22Rv1 (cell line): Measurements from ENCODE around the gene ACOX3.

ENCODE experiments used
- H3K27ac ChIP-seq: fragments of 450-650 bp; 2 replicates; pipeline ENCODE4 v1.5.1; 2017
- ZFX ChIP-seq: fragments of 450-650 bp; IDR thresholded peaks from 2 replicates; pipeline ENCODE4 v1.6.1; 2017; ENCODE audit warnings: antibody characterized with exemption, borderline replicate concordance
- TF ChIP-seq, protein P1 (sequence below): fragments of 450-650 bp; IDR thresholded peaks from 2 replicates; pipeline ENCODE4 v1.5.1; 2017; ENCODE audit warnings: mild to moderate bottlenecking

The ACOX3 gene

DNA sequence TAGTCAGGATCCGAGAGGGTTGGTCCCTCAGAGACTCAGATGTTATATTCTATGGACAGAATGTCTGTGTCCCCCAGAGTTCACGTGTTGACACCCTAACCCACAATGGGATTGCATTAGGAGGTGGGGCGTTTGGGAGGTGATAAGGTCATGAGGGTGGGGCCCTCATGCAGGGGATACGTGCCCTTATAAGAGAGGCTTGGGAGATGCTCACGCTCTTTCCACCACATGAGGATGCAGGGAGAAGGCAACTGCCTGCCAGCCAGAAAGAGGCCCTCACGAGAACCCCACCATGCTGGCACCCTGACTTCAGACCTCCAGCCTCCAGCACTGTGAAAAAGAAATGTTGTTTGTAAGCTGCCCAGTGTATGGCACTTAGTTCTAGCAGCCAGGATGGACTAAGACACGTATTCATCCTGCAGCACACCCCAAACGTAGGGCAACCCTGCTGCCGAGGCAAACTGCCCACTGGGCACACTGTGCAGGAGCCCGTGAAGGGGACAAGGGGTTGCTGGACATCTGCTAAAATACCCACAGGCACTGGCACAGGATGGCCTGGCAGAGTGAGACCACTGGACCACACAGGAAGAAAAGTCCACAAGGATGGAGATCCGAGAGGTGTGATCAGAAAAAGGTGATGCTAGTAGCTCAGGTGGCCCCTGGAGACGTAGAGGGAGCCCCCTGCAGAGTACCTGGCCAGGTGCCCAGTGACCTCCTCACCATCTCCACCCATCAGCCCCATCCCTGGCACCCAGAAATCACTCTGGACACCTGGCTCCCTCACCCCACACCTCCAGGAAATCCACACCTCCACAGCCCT, 108.3 kb downstream of the ACOX3 start:
- TF ChIP-seq, protein P1, sequence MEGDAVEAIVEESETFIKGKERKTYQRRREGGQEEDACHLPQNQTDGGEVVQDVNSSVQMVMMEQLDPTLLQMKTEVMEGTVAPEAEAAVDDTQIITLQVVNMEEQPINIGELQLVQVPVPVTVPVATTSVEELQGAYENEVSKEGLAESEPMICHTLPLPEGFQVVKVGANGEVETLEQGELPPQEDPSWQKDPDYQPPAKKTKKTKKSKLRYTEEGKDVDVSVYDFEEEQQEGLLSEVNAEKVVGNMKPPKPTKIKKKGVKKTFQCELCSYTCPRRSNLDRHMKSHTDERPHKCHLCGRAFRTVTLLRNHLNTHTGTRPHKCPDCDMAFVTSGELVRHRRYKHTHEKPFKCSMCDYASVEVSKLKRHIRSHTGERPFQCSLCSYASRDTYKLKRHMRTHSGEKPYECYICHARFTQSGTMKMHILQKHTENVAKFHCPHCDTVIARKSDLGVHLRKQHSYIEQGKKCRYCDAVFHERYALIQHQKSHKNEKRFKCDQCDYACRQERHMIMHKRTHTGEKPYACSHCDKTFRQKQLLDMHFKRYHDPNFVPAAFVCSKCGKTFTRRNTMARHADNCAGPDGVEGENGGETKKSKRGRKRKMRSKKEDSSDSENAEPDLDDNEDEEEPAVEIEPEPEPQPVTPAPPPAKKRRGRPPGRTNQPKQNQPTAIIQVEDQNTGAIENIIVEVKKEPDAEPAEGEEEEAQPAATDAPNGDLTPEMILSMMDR: no peak
- no peak for TF ChIP-seq ZFX

GRCh38 chr4:8331575-8331955, 109.0 kb downstream of the ACOX3 start:
- TF ChIP-seq, protein P1: no peak
- no peak for TF ChIP-seq ZFX
- H3K27ac ChIP-seq: no peak overlapping the region

More for the DNA sequence above, 108.3 kb downstream of the ACOX3 start:
- no peak overlapping the region for H3K27ac ChIP-seq

DNA sequence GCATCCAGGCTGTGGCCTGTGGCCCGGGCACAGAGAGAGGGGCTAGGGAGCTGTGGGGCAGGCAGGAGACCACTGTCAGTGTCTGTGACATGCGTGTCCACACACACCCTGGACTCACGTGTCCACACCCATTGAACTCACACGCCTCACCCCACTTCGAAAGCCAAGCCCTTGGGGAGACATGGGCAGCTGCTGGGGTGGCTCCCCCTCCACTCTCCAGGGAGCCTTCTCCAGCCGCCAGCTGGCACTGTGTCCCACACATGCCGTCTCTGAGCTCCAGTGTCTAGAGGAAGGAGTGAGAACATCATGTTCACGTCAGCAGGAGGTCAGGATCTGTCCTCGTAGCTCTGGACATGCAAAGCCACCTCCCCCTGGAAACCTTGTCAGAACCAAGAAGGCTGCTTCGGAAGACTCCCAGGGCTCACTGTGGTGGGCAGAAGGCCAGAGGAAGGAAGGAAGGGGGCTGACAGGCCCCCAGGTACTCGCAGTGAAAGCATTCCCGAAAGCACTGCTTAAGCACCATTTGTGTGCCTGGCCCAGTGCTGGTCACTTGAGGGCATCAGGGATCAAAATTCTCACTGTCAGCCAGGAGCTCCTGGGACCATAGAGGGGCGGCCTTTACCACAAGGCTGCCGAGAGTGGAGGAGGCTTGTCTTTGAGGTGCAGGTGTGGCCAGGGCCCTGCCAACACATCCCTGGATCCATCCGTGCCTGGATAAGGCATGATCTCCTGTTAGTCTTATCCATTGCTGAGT, 109.5 kb downstream of the ACOX3 start:
- TF ChIP-seq, protein P1: no peak
- TF ChIP-seq ZFX: no peak
- H3K27ac ChIP-seq: no peak overlapping the region

DNA sequence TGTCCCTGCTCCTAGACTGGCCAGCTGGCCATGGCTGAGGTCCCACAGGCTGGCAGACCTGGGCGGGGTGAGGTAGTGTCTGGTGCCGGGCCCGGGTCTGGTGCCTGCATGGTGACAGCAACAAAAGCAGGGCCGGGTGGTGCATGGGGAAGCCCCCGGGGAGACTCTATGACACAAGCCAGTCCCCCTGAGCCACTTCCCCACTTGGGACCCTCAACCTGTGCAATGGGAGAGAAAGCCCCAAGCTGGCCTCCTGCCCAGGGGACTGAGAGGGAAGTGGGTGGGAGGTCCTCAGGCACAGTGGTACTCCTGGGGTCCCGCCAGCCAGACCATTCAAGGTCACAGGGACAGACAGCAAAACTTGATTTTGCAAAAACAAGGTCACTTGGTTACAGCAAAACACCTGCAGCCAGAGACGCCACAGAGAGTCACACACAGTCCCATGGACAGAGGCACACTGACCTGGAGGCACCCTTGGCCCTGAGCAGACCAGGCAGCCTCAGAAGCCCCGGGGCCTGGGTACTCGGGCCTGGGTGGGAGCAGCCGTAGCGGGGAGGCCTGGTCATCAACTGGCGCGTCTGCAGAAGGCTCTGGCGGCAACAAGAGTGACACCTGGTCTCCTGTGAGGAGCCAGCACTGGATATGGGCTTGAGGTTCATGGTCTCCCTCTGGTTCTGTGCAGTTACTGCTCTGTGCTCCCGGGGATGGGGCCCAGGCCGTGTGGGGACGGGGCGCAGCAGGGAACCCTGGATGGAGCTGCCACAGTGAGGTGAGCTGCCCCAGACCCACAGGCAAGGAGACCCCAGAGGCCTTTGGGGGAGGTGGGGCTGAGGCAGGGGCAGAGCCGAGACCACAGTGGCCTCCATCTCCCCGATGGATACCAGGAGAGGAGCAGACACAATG, 110.4 kb downstream of the ACOX3 start:
- no peak overlapping the region for H3K27ac ChIP-seq
- no peak for TF ChIP-seq ZFX
- TF ChIP-seq, protein P1: no peak

GRCh38 chr4:8329560-8329858, 111.0 kb downstream of the ACOX3 start:
- no peak for TF ChIP-seq ZFX
- TF ChIP-seq, protein P1: no peak
- H3K27ac ChIP-seq: no peak overlapping the region

DNA sequence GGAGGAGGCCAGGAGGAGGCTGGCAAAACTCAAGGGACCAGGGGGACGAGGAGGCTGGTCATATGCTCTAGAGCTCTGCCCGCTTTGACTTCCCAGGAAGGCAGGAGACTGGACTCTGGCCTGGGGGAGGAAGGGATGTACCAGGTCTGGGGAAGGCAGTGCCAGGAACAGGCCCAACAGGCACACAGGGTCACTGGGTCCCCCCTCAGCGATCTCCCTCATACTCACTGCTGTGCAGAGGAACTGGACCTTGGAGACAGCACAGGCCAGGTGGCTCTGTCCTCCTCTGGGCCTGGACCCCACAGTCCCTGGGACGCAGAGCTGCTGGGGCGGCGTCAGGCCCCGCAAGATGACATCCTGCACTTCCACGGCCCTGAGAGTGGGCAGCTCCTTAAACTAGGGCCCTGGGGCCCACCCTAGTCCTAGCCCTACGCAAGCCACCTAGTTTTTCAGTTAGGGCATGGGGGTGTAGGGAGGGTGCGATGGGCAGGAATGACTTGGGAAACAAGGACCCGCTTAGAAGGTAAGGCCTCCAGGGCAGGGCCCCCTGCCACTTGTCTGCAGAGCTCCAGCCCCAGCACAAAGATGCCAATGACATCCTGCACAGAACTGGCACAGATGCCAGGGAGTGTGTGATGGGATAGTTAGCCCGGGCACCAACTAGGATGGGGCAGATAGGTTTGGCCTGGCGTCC, 111.5 kb downstream of the ACOX3 start:
- H3K27ac ChIP-seq: no peak overlapping the region
- TF ChIP-seq, protein P1: no peak
- no peak for TF ChIP-seq ZFX
